ENCODE measurements around the gene FAIM2.

The FAIM2 gene

GRCh38 chr12:49868449-49868848 is 35.3 kb downstream of the FAIM2 start:
- no peak for DNase-seq (ENCODE audit: low spot score)
- in situ Hi-C loops (cut with MboI; ENCODE audit: low sequenced_read_pairs, unreplicated experiment), result no loop called here
- TF ChIP-seq, protein P1, sequence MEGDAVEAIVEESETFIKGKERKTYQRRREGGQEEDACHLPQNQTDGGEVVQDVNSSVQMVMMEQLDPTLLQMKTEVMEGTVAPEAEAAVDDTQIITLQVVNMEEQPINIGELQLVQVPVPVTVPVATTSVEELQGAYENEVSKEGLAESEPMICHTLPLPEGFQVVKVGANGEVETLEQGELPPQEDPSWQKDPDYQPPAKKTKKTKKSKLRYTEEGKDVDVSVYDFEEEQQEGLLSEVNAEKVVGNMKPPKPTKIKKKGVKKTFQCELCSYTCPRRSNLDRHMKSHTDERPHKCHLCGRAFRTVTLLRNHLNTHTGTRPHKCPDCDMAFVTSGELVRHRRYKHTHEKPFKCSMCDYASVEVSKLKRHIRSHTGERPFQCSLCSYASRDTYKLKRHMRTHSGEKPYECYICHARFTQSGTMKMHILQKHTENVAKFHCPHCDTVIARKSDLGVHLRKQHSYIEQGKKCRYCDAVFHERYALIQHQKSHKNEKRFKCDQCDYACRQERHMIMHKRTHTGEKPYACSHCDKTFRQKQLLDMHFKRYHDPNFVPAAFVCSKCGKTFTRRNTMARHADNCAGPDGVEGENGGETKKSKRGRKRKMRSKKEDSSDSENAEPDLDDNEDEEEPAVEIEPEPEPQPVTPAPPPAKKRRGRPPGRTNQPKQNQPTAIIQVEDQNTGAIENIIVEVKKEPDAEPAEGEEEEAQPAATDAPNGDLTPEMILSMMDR (IDR thresholded peaks at IDR 0.05; ENCODE audit: borderline replicate concordance, control extremely low read depth, extremely low read depth, insufficient read depth, missing control alignments), result no peak

DNA sequence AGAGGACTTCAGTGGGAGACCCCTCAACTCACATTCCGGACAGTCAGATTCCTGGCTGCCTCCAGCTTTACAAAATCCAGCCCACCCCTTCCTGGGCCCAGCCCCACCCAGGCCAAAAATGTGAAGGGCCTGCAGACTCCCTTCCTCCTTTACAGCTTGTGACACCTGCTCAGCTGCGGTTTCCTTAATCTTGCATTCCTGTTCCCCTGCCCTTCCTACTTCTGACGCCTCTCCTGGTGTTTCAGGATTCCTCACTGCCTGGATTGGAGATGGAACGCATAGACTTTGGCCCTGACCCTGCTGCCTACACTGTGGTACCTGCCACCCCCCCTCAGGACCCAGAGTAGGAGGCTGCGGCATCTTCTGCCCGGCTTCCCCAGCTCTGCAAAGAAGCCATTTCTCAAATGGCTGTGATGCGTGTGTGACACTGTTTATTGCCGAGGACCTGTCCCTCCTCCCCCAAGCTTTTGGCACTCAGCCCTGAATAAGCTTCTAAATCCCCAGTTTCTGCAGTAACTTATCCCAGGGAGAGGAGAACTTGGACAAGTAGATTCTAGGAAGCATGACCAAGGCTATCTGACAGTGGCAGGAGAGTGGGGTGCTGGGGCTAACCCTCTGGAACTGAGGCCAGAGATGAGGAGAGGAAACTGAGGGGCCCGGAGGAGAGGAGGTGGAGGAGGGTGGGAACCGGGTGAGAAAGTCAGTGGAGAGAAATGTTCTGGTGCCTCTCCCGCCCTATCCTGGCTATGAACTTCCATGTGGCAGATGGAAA is 35.9 kb downstream of the FAIM2 start:
- in situ Hi-C loops (cut with MboI; ENCODE audit: low sequenced_read_pairs, unreplicated experiment), result no loop called here
- no peak for DNase-seq (ENCODE audit: low spot score)
- TF ChIP-seq, protein P1 (IDR thresholded peaks at IDR 0.05; ENCODE audit: borderline replicate concordance, control extremely low read depth, extremely low read depth, insufficient read depth, missing control alignments), result no peak

- TF ChIP-seq, protein P1 (IDR thresholded peaks at IDR 0.05; ENCODE audit: borderline replicate concordance, control extremely low read depth, extremely low read depth, insufficient read depth, missing control alignments), result peak; percentile 97
Observed at GRCh38 chr12:49866859-49867569, 36.7 kb downstream of the FAIM2 start.

GRCh38 chr12:49865782-49866135 is 37.9 kb downstream of the FAIM2 start:
- no peak for DNase-seq (ENCODE audit: low spot score)
- TF ChIP-seq, protein P1 (IDR thresholded peaks at IDR 0.05; ENCODE audit: borderline replicate concordance, control extremely low read depth, extremely low read depth, insufficient read depth, missing control alignments), result no peak
- in situ Hi-C loops (cut with MboI; ENCODE audit: low sequenced_read_pairs, unreplicated experiment), result no loop called here

More at GRCh38 chr12:49866859-49867569, 36.7 kb downstream of the FAIM2 start:
- DNase-seq (ENCODE audit: low spot score), result peak; percentile 95
- in situ Hi-C loops (cut with MboI; ENCODE audit: low sequenced_read_pairs, unreplicated experiment), result no loop called here

DNA sequence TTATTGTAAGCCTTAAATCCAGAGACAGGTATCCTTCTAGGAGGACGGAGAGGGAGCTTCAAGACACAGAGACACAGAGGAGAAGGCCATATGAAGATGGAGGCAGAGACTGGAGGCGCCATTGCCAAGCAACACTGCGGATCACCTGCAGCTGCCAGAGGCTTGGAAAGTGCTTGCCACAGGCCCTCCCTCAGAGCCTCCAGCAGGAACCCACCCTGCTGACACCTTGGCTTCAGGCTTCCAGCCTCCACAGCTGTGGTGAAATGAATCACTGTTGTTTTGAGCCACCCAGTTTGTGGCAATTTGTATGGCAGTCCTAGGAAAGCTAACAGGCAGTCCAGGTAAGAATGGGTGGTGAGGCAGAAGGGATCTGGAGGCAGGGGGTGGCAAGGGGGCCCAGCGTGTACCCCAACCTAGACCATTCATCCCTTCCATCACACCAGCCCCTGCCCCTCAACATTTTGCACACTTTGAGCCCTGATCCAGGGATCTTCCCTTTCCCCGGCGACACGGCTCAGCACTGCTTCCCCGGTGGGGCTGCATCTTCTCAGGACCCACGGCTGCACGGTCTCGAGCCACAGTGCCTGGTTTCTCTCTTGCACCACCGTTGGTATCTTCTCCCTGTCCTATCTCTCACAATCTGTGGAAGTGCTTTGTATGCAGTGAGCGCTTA is 38.5 kb downstream of the FAIM2 start:
- in situ Hi-C loops (cut with MboI; ENCODE audit: low sequenced_read_pairs, unreplicated experiment), result no loop called here
- no peak for DNase-seq (ENCODE audit: low spot score)

GRCh38 chr12:49864798-49865090 is 39.0 kb downstream of the FAIM2 start:
- TF ChIP-seq, protein P1 (IDR thresholded peaks at IDR 0.05; ENCODE audit: borderline replicate concordance, control extremely low read depth, extremely low read depth, insufficient read depth, missing control alignments), result no peak
- in situ Hi-C loops (cut with MboI; ENCODE audit: low sequenced_read_pairs, unreplicated experiment), result no loop called here
- no peak for DNase-seq (ENCODE audit: low spot score)

More for the DNA sequence above, 38.5 kb downstream of the FAIM2 start:
- TF ChIP-seq, protein P1 (IDR thresholded peaks at IDR 0.05; ENCODE audit: borderline replicate concordance, control extremely low read depth, extremely low read depth, insufficient read depth, missing control alignments), result no peak
